Suppressor macrophage treated with lipopolysaccharide for 4 hours (primary cell): ENCODE data around the gene FOXN3.
"Not testable (repeated sequence)": the region's sequence is repeated elsewhere in the genome, so short reads cannot be mapped to it uniquely, and the experiment has no call there.

Source experiments
- DNase-seq: peaks from one replicate; pipeline ENCODE4 v3.0.0-alpha.2; 2020

The FOXN3 gene

GRCh38 chr14:89270439-89271227 lies 146.4 kb downstream of the FOXN3 start:
- DNase-seq: no peak

DNA sequence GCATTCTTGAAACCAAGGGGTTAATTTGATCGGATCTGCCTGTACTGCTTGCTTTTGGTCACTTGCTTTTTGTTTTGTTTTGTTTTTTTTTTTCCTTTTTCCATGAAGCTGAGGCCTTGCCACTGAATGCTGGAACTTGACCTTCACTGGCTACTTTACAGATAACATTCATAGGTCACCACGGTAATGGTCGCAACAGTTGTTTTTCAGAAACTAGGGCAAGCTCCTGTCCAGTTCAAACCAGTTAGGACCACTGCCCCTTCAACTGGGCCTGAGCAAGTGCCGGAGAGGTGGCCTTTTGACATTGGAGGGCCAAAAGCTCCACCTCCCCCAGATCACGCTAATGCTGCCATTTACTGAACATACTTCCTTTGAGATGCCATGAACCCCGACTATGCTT lies 147.6 kb downstream of the FOXN3 start:
- no peak for DNase-seq

- no peak for DNase-seq
These were observed 148.5 kb downstream of the FOXN3 start for GRCh38 chr14:89268514-89268913.

DNA sequence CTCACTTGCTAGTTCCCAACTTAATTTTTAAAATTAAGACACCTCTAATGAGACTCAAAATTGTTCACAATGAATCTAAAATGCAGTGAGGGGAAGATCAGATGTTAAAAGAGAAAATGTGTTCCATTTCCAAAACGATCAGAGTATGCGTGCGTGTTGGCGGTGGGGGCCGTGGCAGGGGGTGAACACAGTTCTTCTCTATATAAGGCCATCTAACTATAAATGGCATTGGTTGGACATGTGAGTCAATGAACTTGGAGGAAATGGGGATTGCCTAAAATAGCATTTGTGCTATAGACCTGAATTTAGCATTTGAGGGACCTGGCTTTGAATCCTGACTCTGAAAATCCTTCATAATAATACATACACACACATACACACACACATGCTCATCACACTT lies 149.4 kb downstream of the FOXN3 start:
- no peak for DNase-seq

- no peak for DNase-seq
These were observed 149.9 kb downstream of the FOXN3 start for GRCh38 chr14:89267163-89267562.

DNA sequence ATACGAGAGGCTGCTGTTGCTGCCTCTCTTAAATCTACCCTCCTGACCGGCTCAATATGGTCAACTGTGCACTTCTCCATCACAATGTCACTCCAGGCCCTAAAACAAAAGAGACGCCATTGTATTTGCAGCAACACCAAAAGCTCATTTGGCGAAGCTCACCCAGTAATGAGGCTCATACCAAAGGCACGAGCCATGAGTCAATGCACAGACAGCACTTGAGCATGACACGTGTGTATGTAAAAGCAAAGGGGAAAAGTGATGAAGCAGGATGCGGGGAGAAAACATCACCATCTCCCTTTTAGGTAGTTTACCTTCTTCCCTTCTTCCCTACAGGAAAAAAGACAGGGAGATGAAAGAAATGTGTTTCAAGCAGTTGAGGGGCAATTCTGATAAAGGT lies 150.3 kb downstream of the FOXN3 start:
- no peak for DNase-seq

- no peak for DNase-seq
These were observed 151.8 kb downstream of the FOXN3 start for GRCh38 chr14:89265234-89265633.

GRCh38 chr14:89264196-89264800 lies 152.7 kb downstream of the FOXN3 start:
- DNase-seq: peak; percentile 43

- no peak for DNase-seq
These were observed 155.0 kb downstream of the FOXN3 start for GRCh38 chr14:89262041-89262440.

DNA sequence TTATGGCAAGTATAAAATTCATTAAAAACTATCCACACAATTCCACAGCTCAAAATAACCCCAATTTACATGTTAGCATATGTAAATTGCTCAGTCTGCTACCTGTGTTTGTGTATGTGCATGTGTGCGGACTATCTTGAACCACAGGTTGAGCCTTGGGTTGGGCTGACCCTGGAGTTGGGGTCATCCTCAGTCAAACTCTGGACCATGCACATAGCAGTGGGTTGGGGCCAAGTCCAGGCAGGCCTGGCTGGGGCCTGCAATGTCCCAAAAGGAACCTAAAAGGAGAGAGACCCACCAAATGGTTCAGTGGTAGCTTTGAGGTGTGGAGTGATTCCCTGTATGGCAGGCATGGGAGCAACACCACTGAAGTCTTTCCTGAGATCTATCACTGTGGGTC lies 156.1 kb downstream of the FOXN3 start:
- DNase-seq: no peak

GRCh38 chr14:89259951-89260609 lies 157.0 kb downstream of the FOXN3 start:
- no peak for DNase-seq

GRCh38 chr14:89258728-89259273 lies 158.2 kb downstream of the FOXN3 start:
- no peak for DNase-seq

DNA sequence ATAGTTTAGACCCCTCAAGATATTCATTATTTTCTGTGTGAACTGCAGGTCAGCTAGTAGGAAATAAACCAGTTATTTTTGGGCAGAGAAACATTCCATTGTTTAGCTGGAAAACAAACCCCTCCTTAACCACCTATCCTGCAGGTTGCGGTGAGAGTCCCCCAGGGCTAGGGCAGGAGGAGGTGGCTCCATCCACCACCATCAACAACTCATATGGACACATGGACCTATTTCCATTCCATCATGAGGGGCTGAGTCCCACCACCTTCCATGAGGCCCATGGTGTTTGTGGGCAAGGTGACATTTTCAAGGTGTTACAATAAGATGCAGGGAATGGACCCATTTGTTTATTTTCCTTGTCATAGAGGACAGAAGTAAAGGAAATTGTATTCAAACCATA lies 160.1 kb downstream of the FOXN3 start:
- DNase-seq: no peak

DNA sequence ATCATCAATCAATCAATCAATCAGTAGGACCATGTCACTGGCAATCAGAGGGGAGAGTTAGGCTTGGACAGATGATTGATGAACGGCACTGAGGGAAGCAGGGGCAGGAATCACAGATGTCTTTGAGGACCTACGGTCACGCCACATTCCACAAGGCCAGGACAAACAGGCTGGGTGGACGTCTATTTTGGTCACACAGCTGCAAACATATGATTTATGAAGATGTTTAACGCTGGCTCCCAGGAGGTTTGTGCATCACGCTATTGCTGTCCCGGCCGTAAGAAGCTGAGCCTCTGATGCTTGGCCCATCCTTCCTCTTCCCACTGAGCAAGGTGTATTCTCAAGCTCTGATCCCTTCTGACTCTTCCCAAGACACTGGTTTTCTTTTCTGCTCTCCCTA lies 160.8 kb downstream of the FOXN3 start:
- no peak for DNase-seq

DNA sequence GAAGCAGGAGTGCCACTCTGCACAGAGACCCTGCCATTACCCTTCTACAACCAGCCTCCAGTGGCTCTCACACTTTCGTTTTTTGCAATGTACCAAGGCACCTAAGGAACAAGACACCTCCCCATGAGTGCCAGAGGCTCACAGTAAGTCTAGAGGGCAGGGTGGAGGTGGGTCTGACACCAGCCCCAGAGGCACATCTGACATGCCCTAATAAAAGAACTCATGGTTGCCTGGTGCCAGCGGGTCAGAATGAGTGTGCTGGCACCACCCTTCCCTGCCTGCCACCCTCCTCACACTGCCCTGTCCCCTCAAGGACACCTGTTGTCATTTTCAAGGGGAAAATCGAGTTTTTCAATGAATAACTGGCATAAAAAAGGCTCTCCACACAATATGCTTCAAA lies 161.2 kb downstream of the FOXN3 start:
- no peak for DNase-seq

DNA sequence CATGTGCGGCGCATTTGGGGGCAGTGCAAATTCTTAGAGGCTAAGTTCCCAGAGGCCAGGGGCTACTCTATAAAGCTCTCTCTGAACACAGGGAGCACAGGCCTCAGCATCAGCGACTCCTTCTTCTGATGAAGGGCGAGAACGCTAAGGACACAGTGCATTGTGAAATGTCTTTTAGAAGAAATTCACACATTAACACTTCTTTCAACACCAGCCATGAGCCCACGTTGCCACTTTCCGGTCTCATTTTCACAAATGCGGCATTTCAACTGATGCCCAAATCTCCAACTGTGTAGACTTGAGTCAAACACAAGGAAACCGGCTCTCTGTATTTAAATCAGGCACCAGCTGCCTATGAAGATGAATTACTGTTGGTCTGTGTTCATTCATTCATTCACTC lies 162.0 kb downstream of the FOXN3 start:
- no peak for DNase-seq

GRCh38 chr14:89254166-89254909 lies 162.7 kb downstream of the FOXN3 start:
- no peak for DNase-seq

DNA sequence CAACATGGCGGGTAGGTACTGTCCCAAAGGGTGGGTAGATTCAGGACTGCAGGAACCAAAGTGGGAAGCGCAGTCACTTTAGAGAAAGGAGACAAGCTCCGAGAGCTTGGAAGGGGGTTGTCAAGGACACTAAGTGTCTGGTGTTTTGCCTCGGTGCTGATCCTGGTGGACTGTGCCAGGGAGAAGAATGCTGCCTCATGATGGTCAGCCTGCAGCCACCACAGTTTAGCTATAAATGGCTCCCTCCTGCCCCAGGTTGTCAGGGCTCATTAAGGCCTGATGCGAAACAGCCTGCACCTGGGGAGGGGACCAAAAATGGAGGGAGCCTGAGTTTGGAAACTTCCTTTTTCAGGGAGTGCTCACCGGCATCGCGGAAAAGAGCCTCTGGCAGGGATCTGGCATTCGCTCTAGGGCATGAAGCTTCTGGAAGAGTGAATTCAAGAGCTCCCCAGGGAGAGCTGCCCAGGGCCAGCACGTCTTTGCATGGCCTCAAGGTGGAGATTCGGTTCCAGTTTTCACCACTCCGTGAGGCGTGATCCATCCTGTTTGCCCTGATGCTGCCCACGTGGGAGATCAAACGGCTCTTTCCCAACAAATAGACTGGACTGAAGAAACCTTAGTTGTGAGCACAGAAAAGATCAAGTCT lies 164.0 kb downstream of the FOXN3 start:
- DNase-seq: peak; percentile 40

DNA sequence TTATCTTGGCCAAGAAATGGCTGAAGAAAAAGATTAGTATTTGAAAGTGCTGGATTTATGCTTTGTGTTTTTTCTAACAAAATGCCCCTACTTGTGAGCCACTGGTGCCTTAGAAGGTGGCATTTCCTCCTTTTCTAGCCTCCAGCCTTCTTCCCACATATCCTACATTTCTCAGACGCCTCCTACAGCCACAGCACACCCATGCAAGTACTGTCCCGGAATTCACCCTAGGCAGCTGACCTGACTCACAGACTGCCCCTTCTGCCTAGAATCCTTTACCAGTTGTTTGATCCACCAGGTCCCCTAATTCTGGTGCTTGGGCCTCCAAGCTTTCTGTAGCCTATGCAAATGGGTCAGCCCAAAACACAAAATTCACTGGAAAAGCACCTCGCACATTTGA lies 166.0 kb downstream of the FOXN3 start:
- DNase-seq: peak; percentile 51

GRCh38 chr14:89250655-89250975 lies 166.4 kb downstream of the FOXN3 start:
- DNase-seq: not testable (repeated sequence)

GRCh38 chr14:89249972-89250654 lies 166.9 kb downstream of the FOXN3 start:
- no peak for DNase-seq

GRCh38 chr14:89249065-89249695 lies 167.9 kb downstream of the FOXN3 start:
- no peak for DNase-seq
